Measurements from ENCODE around the gene EFNA3. TPM values are rescaled to one million over a fixed set of nuclear protein-coding genes. Genes with fewer than 3 reads are reported as not detected.

EFNA3 gene
- total and polyA plus RNA-seq, 2 of the 4 experiments (the other 2 are of a cell fraction) = 0.72 to 1.6 TPM

GRCh38 chr1:155082301-155083051, 3.8 kb downstream of the EFNA3 start:
- Histone ChIP-seq H3K36me3 (ENCODE audit: control insufficient read depth, insufficient read depth, low read length) (no peaks in the 10 kb centered on the region), H3K4me3 (ENCODE audit: insufficient read depth, low read depth, low read length) (no peak overlapping the region), H3K79me1 (ENCODE audit: low read depth in 1 of 2, low read length in 2 of 2) (no peaks in the 10 kb centered on the region; a peak in 1 of 4 replicates), H2BK5ac (ENCODE audit: low read depth, low read length, poor library complexity, severe bottlenecking) (no peak overlapping the region), H3K9me1 (ENCODE audit: insufficient read depth, low read length) (peaks cover 8% of the 10 kb centered on the region), H3K4me1 (ENCODE audit: control insufficient read depth, insufficient read depth, low read length) (peaks cover 11% of the 10 kb centered on the region; the same call in 1 of the 2 replicates), H3K27me3 (ENCODE audit: control insufficient read depth, insufficient read depth, low read length) (peaks cover 61% of the 10 kb centered on the region), H2AK5ac (ENCODE audit: low read depth, low read length) (no peak overlapping the region), H4K8ac (ENCODE audit: low read depth in 2 of 2, low read length in 2 of 2) (no peak overlapping the region), H3K14ac (replicated peaks; ENCODE audit: low read depth, low read length) (no peak overlapping the region), H2AK9ac (replicated peaks; ENCODE audit: low read depth, low read length, poor library complexity) (peak overlapping the region; percentile 33), H3K4ac (ENCODE audit: low read depth, low read length) (no peak overlapping the region), H3K9me3 (ENCODE audit: control insufficient read depth, insufficient read depth, low read length) (no peaks in the 10 kb centered on the region), H4K5ac (ENCODE audit: low read depth, low read length) (no peak overlapping the region), H4K20me1 (ENCODE audit: insufficient read depth, low read length) (peaks cover 11% of the 10 kb centered on the region), H2BK15ac (ENCODE audit: low read depth, low read length) (no peak overlapping the region), H3K27ac (ENCODE audit: insufficient read depth, low read length) (no peak overlapping the region), H2AFZ (replicated peaks; ENCODE audit: low read length, poor library complexity) (peak overlapping the region; percentile 45), H3K4me2 (ENCODE audit: low read depth, low read length) (no peak overlapping the region), H2BK20ac (ENCODE audit: low read depth, low read length) (no peak overlapping the region), H3K9ac (ENCODE audit: low read depth, low read length) (no peak overlapping the region), H4K91ac (ENCODE audit: insufficient read depth, low read depth, low read length) (no peak overlapping the region), H3K56ac (ENCODE audit: extremely low read depth, insufficient read depth, low read length) (no peak overlapping the region), H2BK120ac (ENCODE audit: low read depth, low read length) (no peak overlapping the region), H3K18ac (ENCODE audit: low read depth, low read length) (no peak overlapping the region), H3K23ac (ENCODE audit: low read depth, low read length) (no peak overlapping the region)
- no TSS peak for BruUV-seq (replicated peaks)
- ATAC-seq (ENCODE audit: low read depth) = no peak
- POLR2A ChIA-PET (ENCODE audit: unreplicated experiment) = no interaction called here
- CTCF ChIA-PET = no interaction called here
- intact Hi-C loops (cut with micrococcal nuclease) = loop anchor here (10.0 kb wide), 1 partner anchor 608 kb away; no protein-coding TSS in a partner anchor
- no peak for DNase-seq
- TF ChIP-seq CTCF (conservative IDR thresholded peaks at IDR 0.05; ENCODE audit: low read depth, low read length) (no peak), MXI1 (IDR thresholded peaks at IDR 0.05; ENCODE audit: borderline replicate concordance, low read depth, low read length) (no peak)
- dilution Hi-C loops (cut with HindIII; ENCODE audit: low sequenced_read_pairs, unreplicated experiment) = no loop called here
- WGBS, 2 experiments (ENCODE audit: extremely low coverage in 2 of 2, insufficient read length in 1 of 2) = 16% methylated on average over 5 of the region's 36 CpGs; no CpG with 5 or more reads in 1 of the 2 experiments
- in situ Hi-C loops (cut with MboI; ENCODE audit: low sequenced_read_pairs) = no loop called here
